Adrenal gland (tissue), 5 donors: ENCODE results near the gene BRINP1.

Experiments used
- POLR2A ChIP-seq, 2 donors: fragments of 450-650 bp; IDR thresholded peaks; one replicate each; pipeline ENCODE4 v1.6.1; 2017; ENCODE audit warnings: antibody characterized with exemption in 2 of 2, mild to moderate bottlenecking in 2 of 2, moderate library complexity in 1 of 2
- TF ChIP-seq, protein P1 (sequence below), 6 experiments: fragments of 450-650 bp in 4 of 6; fragments of 200-600 bp in 2 of 6; sonication (generic) in 1 of 6; IDR thresholded peaks; 1 replicate in 5 of 6; 2 replicates in 1 of 6; pipeline versions ENCODE4 v1.5.1 to v1.8.0; 2016 to 2021; ENCODE audit warnings: antibody characterized with exemption in 6 of 6, mild to moderate bottlenecking in 2 of 6, moderate library complexity in 1 of 6
- donor health status: DM: no; HTN: no; CAD: no.

DNA sequence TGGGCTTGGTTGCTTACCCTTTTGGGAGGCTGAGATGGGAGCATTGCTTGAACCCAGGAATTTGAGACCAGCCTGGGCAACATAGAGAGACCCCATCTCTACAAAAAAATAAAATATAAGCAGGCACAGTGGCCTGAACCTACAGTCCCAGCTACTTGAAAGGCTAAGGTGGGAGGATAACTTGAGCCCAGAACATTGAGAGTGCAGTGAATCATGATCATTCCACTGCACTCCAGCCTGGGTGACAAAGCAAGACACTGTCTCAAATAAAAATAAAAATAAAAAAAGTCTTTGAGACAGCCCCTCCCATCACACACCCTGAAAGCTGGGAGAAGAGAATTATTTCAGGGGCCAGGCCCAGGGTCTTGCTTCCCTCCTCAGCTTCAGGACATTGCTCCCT lies 251.8 kb downstream of the BRINP1 start:
- TF ChIP-seq, protein P1, sequence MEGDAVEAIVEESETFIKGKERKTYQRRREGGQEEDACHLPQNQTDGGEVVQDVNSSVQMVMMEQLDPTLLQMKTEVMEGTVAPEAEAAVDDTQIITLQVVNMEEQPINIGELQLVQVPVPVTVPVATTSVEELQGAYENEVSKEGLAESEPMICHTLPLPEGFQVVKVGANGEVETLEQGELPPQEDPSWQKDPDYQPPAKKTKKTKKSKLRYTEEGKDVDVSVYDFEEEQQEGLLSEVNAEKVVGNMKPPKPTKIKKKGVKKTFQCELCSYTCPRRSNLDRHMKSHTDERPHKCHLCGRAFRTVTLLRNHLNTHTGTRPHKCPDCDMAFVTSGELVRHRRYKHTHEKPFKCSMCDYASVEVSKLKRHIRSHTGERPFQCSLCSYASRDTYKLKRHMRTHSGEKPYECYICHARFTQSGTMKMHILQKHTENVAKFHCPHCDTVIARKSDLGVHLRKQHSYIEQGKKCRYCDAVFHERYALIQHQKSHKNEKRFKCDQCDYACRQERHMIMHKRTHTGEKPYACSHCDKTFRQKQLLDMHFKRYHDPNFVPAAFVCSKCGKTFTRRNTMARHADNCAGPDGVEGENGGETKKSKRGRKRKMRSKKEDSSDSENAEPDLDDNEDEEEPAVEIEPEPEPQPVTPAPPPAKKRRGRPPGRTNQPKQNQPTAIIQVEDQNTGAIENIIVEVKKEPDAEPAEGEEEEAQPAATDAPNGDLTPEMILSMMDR (IDR thresholded peaks at IDR 0.05), result no peak
- no peak for TF ChIP-seq POLR2A (IDR thresholded peaks at IDR 0.05)
